ENCODE measurements around the gene GDI2. TPM values are rescaled to one million over a fixed set of nuclear protein-coding genes. Genes with fewer than 3 reads are reported as not detected.

The GDI2 gene
- total RNA-seq, 1 donor from 2014 or later = 174 TPM

DNA sequence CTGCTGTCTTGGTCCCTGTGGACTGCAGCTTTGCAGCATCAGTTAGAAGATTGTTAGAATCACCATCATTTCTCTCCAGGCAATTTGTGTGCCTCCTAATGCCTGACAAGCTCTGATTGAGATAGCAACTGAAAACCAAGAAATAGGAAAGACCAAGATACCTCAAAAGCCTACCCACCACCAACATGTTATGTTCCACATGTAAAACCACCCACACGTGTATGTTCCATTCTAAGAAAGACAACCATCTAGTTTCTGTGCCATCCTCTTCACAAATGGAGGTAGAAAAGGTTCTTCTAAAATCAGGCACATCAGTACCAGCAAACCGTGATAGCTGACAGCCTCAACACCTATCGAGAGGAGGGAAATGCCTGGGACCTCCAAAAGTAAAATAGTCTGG lies 81.7 kb downstream of the GDI2 start:
- H3K36me3 ChIP-seq = peaks cover 0 to 28% of the 10 kb centered on the region in 2 donors

DNA sequence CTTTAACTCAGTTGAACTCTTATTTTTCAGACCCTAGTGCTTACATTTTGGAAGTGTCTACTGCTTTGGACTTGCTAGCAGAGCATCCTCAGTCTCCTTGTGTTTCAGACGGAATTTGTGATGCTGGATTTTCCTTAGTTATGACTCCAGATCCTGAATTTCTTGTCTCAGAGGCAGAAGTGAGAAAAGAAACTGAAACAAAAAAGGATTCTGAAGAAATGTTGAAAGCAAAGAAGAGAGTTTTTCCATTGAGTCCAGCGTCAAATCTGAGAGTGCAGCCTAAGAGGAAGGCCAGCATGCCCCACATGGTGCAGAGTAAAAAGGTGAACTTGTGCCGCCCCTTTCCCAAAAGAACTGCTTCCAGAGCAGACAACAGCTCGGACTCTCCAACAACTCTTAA lies 82.5 kb downstream of the GDI2 start:
- intact Hi-C loops (cut with DNase I) = no loop called here
- TF ChIP-seq, protein P1, sequence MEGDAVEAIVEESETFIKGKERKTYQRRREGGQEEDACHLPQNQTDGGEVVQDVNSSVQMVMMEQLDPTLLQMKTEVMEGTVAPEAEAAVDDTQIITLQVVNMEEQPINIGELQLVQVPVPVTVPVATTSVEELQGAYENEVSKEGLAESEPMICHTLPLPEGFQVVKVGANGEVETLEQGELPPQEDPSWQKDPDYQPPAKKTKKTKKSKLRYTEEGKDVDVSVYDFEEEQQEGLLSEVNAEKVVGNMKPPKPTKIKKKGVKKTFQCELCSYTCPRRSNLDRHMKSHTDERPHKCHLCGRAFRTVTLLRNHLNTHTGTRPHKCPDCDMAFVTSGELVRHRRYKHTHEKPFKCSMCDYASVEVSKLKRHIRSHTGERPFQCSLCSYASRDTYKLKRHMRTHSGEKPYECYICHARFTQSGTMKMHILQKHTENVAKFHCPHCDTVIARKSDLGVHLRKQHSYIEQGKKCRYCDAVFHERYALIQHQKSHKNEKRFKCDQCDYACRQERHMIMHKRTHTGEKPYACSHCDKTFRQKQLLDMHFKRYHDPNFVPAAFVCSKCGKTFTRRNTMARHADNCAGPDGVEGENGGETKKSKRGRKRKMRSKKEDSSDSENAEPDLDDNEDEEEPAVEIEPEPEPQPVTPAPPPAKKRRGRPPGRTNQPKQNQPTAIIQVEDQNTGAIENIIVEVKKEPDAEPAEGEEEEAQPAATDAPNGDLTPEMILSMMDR (IDR thresholded peaks at IDR 0.05) = no peak
- TF ChIP-seq POLR2AphosphoS5 (IDR thresholded peaks at IDR 0.05; ENCODE audit: insufficient read depth in 1 of 2, low read depth in 1 of 2) (no peak), POLR2A (IDR thresholded peaks at IDR 0.05) (no peak)
- Histone ChIP-seq H3K4me1 (no peaks in the 10 kb centered on the region), H3K9me3 (no peaks in the 10 kb centered on the region), H3K27me3 (no peaks in the 10 kb centered on the region), H3K36me3 (peaks cover 0 to 28% of the 10 kb centered on the region in 2 donors), H3K4me3 (no peak overlapping the region), H3K27ac (no peak overlapping the region)
- DNase-seq (ENCODE audit: extremely low spot score in 2 of 2) = no peak

More for the DNA sequence above, 81.7 kb downstream of the GDI2 start:
- no peaks in the 10 kb centered on the region for H3K9me3 ChIP-seq
- TF ChIP-seq POLR2AphosphoS5 (IDR thresholded peaks at IDR 0.05; ENCODE audit: insufficient read depth in 1 of 2, low read depth in 1 of 2) = no peak
- TF ChIP-seq, protein P1 (IDR thresholded peaks at IDR 0.05) = no peak
- intact Hi-C loops (cut with DNase I) = no loop called here
- no peaks in the 10 kb centered on the region for H3K4me1 ChIP-seq
- H3K27me3 ChIP-seq = no peaks in the 10 kb centered on the region
- no peak overlapping the region for H3K4me3 ChIP-seq
- no peak for DNase-seq (ENCODE audit: extremely low spot score in 2 of 2)
- no peak overlapping the region for H3K27ac ChIP-seq

DNA sequence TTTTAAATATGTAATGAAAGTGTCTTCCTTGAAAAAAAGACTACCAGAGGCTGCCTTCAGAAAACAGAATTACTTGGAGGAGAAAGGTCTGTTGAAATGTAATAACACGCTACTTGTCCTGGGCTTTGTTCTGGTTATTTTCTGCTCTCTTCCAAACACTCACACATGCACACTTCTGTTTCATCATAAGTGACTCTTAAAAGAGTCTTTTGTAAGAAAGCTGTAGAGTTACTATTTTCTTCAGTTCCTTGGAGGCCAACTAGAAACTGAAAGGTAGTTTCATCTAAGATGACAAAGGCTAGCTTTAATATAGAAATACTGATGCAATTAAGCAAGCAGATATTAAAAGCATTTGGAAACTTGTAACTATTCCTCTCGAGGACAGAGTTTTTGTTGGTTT lies 89.5 kb downstream of the GDI2 start:
- no peak for DNase-seq (ENCODE audit: extremely low spot score in 2 of 2)
- no peaks in the 10 kb centered on the region for H3K27me3 ChIP-seq
- TF ChIP-seq, protein P1 (IDR thresholded peaks at IDR 0.05) = no peak
- TF ChIP-seq POLR2AphosphoS5 (IDR thresholded peaks at IDR 0.05; ENCODE audit: insufficient read depth in 1 of 2, low read depth in 1 of 2) (no peak), POLR2A (IDR thresholded peaks at IDR 0.05) (no peak)
- H3K36me3 ChIP-seq = peaks cover 0 to 10% of the 10 kb centered on the region in 2 donors
- no peak overlapping the region for H3K27ac ChIP-seq
- H3K9me3 ChIP-seq = no peaks in the 10 kb centered on the region
- H3K4me1 ChIP-seq = no peaks in the 10 kb centered on the region
- intact Hi-C loops (cut with DNase I) = no loop called here
- H3K4me3 ChIP-seq = no peak overlapping the region

- Histone ChIP-seq H3K4me3 (no peak overlapping the region), H3K27me3 (no peaks in the 10 kb centered on the region), H3K36me3 (no peaks in the 10 kb centered on the region), H3K4me1 (no peaks in the 10 kb centered on the region), H3K9me3 (no peaks in the 10 kb centered on the region), H3K27ac (no peak overlapping the region)
- intact Hi-C loops (cut with DNase I) = no loop called here
- DNase-seq (ENCODE audit: extremely low spot score in 2 of 2) = no peak
- TF ChIP-seq, protein P1 (IDR thresholded peaks at IDR 0.05) = no peak
- TF ChIP-seq POLR2AphosphoS5 (IDR thresholded peaks at IDR 0.05; ENCODE audit: insufficient read depth in 1 of 2, low read depth in 1 of 2) (no peak), POLR2A (IDR thresholded peaks at IDR 0.05) (no peak)
These were observed 93.1 kb downstream of the GDI2 start for GRCh38 chr10:5720182-5720581.

DNA sequence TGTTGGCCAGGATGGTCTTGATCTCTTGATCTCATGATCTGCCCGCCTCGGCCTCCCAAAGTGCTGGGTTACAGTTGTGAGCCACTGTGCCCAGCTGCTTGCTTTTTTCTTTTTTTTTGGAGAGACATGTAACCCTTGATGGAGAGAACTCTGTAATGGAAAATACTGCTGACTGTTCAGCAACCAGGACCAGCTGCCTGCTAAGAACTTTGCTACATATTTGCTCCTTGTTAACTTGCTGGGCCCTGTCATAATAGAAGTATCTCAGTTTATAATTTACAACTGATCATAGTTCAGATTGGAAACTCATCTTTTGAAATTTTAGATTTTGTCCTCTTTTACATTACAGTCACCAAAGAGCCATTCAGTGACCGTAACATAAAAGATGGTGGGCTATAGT lies 93.7 kb downstream of the GDI2 start:
- TF ChIP-seq POLR2A (IDR thresholded peaks at IDR 0.05) = no peak
- TF ChIP-seq, protein P1 (IDR thresholded peaks at IDR 0.05) = no peak
- no peak for TF ChIP-seq POLR2AphosphoS5 (IDR thresholded peaks at IDR 0.05; ENCODE audit: insufficient read depth in 1 of 2, low read depth in 1 of 2)
- Histone ChIP-seq H3K27ac (no peak overlapping the region), H3K27me3 (no peaks in the 10 kb centered on the region), H3K36me3 (no peaks in the 10 kb centered on the region), H3K9me3 (no peaks in the 10 kb centered on the region), H3K4me3 (no peak overlapping the region), H3K4me1 (no peaks in the 10 kb centered on the region)
- intact Hi-C loops (cut with DNase I) = no loop called here
- no peak for DNase-seq (ENCODE audit: extremely low spot score in 2 of 2)

Other genes with a start within 250 kb of the GDI2 start
- 17.4 TPM for gene ASB13, start 146.8 kb downstream of the GDI2 start, total RNA-seq
- 51.6 TPM for gene TASOR2, start 128.6 kb downstream of the GDI2 start, total RNA-seq
- 17.7 TPM for gene ANKRD16, start 76.5 kb upstream of the GDI2 start, total RNA-seq
- 108 TPM for gene FBH1, start 76.8 kb upstream of the GDI2 start, total RNA-seq
- 41.0 TPM for gene IL15RA, start 164.1 kb upstream of the GDI2 start, total RNA-seq
- gene IL2RA, start 248.9 kb upstream of the GDI2 start, total RNA-seq = not detected